Subcutaneous adipose tissue (tissue), 4 donors: Measurements from ENCODE around the gene SPPL2C. TPM values are rescaled to one million over a fixed set of nuclear protein-coding genes. Genes with fewer than 3 reads are reported as not detected.

ENCODE experiments used
- total RNA-seq, 4 donors: library from RNA; depleted of rRNA; stranded (reverse); fragments of >200 nt; gene quantifications; one replicate each; pipeline ENCODE4 v1.1.0, GENCODE V29; 2016
- TF ChIP-seq, protein P1 (sequence below): fragments of 450-650 bp; IDR thresholded peaks from one replicate; pipeline ENCODE4 v1.5.1; 2016; ENCODE audit warnings: low read depth, mild to moderate bottlenecking, control low read depth, antibody characterized with exemption, moderate library complexity

SPPL2C gene
- total RNA-seq, 4 donors from 2014 or later, result not detected

DNA sequence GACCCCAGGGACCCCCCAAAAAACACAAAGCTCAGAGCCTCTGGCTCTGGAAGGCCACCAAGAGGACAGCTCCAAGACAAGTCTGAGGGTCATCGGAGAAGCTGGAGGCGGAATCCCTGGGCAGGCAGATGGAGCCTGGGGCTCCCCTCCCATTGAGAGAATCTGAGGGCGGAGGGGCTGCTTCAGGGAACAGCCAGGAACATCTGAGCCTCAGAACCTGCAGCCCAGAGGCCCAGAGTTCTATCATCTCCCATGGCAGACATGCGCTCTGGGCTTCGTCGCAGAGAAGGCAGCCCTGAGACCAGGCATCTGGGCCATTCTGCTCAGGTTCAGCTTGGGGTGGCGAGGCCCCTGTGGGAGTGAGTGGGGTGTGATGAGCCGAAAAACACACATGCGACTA, 7.1 kb upstream of the SPPL2C start:
- TF ChIP-seq, protein P1, sequence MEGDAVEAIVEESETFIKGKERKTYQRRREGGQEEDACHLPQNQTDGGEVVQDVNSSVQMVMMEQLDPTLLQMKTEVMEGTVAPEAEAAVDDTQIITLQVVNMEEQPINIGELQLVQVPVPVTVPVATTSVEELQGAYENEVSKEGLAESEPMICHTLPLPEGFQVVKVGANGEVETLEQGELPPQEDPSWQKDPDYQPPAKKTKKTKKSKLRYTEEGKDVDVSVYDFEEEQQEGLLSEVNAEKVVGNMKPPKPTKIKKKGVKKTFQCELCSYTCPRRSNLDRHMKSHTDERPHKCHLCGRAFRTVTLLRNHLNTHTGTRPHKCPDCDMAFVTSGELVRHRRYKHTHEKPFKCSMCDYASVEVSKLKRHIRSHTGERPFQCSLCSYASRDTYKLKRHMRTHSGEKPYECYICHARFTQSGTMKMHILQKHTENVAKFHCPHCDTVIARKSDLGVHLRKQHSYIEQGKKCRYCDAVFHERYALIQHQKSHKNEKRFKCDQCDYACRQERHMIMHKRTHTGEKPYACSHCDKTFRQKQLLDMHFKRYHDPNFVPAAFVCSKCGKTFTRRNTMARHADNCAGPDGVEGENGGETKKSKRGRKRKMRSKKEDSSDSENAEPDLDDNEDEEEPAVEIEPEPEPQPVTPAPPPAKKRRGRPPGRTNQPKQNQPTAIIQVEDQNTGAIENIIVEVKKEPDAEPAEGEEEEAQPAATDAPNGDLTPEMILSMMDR, result no peak

DNA sequence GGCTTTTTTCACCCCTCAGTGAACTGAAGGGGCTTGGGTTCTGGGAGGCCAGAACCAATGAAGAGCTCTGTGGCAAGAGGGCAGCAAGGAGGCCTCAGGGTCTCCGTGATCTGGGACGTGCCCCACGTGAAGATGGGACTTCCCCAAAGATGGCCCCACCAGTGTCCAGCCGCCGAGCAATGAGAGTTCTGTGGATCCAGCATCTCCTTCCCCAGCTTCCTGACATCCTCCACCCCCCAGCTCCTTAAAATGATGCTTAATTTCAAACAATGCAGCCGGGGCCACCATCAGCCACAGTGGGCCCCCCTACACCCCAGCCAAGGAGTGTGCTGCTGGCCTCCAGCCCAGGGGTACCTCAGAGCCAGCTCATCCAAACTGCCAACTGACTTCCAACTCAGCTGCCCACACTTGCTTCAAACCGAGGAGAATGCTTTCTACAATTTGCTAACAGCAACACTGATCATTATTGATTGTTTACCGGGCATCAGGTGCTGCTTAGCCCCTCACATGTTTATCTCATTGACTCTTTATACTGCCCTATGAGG, 5.9 kb upstream of the SPPL2C start:
- TF ChIP-seq, protein P1, result no peak

DNA sequence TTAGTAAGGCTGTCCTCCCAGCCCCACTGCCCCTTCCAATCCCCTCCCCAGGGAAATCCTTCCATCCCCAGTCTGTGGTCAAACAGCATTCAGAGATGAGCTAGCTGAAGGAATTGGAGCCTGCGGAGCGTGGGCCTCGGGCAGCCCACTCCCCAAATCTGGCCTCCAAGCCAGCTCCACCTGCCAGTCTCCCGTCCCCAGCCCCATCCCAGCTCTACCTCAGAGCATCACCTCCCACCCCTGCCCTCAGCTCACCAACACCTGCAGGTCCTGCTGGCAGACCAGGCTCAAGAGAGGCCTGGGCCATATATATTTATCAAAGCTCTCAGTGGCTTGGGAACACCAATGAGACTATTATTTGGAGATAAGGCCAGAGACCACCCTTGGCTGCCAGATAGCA, 5.2 kb upstream of the SPPL2C start:
- TF ChIP-seq, protein P1, result no peak

DNA sequence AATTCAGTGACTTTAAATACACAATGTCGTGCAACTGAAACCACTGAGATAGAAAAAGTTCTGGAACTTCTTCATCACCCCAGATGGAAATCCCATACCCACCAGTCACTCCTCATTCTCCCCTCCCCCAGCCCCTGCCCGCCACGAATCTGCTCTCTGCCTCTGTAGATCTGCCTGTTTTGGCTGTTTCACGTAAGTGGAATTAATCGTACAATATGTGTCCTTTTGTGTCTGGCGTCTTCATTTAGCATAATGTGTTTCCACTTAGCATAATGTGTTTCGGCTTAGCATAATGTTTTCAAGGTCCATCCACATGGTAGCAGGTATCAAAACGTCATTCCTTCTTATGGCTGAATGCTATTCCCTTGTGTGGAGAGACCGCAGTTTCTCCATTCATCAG, 3.5 kb upstream of the SPPL2C start:
- TF ChIP-seq, protein P1, result no peak

DNA sequence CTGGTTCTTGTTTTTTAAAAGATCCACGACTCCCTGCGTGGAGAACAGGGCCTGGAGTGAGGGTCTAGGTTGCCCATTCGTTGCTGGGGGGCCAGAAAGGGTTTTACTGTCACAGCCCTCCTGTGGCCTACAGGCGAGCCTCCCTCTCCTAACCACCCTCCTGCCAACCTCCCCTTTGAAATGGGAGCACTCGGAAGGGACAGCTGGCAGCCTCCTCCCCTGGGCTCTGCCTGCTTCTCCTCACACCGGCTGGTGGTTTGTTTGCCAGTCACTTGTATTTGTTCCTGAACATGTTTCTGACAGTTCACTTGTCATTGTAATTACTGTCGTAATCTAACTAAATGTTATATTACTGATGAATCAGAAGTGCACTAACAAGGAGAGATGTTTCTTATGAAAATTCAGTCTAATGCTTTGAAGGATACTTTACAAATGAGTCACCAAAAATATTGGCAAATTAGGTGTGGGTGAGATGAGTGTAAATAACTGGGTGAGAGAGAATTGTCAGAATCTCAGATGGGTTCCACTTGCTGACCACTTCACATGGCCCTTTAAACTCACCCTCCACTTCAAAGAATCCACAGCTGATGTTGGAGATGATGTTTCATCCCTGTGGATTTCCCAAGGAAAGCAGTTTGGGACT, 2.7 kb upstream of the SPPL2C start:
- TF ChIP-seq, protein P1, result no peak

DNA sequence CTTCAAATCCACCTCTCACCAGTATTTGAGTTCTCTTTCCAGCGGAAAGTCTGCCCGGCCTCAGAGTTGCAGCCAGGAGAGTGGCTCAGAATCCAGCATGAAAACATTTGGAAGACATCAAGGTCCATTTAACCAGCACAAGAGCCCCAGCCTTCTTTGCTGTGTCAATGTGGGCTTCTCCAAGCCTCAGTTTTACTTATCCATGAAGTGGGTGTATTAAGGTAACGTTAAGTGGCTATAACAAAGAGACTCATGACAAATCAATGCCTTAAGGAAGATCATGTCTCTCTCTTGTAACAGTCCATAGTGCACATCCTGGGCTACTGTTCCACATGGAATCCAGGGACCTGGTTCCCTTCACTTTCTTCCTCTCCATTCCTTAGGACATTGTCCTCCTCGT, 959 bp upstream of the SPPL2C start:
- TF ChIP-seq, protein P1, result no peak

DNA sequence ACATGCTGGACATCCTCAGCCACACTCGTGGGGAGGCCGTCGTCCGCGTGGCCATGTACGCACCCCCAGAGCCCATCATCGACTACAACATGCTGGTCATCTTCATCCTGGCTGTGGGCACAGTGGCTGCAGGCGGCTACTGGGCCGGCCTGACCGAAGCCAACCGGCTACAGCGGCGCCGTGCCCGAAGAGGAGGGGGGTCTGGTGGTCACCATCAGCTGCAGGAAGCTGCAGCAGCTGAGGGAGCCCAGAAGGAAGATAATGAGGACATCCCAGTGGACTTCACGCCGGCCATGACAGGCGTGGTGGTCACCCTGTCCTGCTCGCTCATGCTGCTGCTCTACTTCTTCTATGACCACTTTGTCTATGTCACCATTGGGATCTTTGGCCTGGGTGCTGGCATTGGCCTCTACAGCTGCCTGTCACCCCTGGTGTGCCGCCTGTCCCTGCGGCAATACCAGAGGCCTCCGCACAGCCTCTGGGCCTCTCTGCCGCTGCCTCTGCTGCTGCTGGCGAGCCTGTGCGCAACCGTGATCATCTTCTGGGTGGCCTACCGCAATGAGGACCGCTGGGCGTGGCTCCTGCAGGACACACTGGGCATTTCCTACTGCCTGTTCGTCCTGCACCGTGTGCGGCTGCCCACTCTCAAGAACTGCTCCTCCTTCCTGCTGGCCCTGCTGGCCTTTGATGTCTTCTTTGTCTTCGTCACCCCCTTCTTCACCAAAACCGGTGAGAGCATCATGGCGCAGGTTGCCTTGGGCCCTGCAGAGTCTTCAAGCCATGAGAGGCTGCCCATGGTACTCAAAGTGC, 900 bp downstream of the SPPL2C start:
- TF ChIP-seq, protein P1, result no peak
